HG03097 (cell line): ENCODE results near the gene RHBDF1.

Source experiments
- ATAC-seq: cut with Tn5 transposase; IDR thresholded peaks from one replicate; pipeline ENCODE4 v1.9.1; 2021; ENCODE audit not compliant: unreplicated experiment, low FRiP score

Gene RHBDF1

DNA sequence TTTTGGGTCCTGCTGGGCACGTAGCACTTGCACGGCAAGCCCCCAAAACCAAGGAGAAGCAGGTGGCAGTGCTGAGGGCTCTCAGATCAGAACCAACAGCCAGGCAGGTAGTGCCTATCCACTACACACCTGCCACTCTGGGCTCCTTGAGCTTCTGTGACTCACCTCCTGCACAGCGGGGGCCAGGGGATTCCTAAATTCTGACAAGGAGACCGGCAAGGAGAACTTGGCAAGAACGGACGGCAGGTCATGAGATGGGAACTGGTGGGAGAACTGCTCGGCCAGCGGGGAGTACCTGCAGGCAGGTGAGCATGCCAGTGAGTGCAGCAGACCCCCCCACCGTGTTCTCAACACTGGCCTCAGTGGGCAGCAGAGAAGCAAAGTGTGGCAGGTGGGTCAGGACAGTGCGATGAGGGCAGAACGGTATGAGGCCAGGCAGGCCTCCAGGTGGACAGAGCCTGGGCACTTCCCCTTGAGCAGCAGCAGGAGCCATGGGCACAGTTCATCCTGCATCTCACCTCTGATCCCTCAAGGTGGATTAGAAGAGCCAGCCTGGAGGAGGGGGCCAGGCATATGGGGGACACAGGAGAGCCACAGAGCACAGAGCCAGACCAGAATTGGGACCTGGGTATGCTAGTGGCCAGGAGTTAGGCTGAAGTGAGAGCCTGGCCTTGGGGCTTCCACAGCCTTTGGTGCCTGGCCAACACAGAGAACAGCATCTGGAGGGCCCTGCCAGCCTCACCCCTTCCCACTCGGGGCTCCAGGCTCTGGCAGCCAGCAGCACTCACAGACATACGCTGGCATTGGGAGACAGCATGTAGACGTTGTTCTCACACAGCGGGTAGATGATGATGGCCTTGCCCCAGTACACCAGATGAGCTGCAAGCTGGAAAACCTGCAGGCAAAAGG lies 20.3 kb upstream of the RHBDF1 start:
- ATAC-seq = no peak

DNA sequence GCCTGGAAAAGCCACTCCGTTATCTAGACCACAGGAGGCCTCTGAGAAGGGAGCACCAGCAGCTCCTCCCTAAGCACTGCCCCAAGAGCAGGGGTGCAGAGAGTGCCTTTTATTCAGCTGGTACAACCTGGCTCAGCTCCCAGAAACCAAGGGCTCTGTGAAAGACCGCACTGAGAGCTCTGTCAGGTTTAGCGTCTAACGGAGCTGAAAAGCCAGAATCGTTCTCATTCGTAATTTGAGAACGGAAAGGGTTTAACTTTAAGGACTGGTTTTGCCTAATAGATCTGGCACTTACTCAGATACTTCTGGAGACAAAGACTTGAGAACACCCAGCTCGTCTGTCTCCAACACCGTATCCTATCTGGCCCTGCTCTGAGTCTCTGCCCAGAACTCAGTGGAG lies 19.1 kb upstream of the RHBDF1 start:
- no peak for ATAC-seq

DNA sequence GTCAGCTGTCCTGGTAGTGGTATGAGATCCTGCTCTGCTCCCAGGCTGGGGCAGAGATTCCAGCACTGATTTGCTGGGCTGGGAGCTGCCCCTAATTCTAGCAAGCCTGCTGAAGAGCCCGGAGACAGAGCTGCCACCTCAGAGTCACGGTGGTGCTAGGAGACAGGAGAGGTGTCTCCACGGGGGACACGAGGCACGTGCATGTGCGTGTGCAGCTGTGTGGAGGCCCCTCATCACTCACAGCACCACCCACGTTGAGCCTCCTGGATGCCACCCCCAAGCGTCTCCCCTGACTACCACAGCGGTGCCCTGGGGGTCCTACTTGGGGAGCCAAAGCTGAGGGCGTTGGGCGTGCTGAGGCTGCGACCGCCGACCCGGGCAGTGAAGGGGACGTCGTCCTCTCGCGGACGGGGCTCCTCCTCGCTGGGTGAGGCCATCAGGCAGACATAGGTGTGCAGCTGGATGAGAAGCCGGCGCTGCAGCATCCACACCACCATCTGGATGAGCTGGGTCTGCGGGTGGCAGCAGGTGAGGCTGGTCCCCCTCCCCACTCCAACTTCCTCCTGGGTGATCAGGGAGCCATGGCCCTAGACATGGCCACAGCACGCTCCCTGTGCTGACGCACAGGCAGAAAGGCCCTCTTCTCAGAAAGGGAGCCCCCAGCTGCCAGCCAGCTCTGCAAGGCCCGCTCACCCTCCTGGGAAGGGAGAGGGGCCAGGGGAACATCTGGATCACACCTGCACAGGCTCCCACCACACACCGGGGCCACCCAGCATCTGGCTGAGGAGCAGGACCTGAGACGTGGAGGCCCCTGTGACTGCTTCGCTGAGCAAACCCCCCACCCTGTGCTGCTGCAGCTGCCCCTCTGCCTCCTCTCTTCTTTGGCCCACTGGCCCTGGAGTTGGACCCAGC lies 17.2 kb upstream of the RHBDF1 start:
- ATAC-seq = no peak

DNA sequence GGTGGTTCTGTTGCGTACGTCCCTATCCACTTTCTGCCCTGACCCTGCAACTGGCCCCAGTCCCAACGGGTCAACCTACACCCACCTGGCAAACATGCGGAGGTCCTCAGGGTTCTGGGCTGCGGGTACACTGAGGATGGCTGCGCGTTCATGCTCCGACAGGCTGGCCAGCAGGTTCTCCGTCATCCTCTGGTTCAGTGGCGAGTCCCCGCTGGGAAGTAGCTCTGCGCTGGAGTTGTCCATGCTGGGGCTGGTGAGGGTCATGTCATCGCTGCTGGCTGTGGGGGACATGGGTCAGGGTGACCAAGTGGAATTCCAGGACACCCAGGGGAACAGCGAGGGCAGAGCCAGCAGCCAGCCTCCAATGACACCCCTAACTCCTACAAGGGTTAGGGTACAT lies 16.2 kb upstream of the RHBDF1 start:
- no peak for ATAC-seq

GRCh38 chr16:86483-86952 lies 14.1 kb upstream of the RHBDF1 start:
- no peak for ATAC-seq

- ATAC-seq = no peak
These were observed 13.4 kb upstream of the RHBDF1 start for GRCh38 chr16:85865-86264.

DNA sequence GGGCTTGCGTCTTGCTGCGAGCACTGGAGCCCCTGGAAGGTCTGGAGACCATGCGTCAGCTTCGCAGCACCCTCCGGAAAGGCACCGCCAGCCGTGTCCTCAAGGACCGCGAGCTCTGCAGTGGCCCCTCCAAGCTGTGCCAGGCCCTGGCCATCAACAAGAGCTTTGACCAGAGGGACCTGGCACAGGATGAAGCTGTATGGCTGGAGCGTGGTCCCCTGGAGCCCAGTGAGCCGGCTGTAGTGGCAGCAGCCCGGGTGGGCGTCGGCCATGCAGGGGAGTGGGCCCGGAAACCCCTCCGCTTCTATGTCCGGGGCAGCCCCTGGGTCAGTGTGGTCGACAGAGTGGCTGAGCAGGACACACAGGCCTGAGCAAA lies 13.0 kb upstream of the RHBDF1 start:
- no peak for ATAC-seq

DNA sequence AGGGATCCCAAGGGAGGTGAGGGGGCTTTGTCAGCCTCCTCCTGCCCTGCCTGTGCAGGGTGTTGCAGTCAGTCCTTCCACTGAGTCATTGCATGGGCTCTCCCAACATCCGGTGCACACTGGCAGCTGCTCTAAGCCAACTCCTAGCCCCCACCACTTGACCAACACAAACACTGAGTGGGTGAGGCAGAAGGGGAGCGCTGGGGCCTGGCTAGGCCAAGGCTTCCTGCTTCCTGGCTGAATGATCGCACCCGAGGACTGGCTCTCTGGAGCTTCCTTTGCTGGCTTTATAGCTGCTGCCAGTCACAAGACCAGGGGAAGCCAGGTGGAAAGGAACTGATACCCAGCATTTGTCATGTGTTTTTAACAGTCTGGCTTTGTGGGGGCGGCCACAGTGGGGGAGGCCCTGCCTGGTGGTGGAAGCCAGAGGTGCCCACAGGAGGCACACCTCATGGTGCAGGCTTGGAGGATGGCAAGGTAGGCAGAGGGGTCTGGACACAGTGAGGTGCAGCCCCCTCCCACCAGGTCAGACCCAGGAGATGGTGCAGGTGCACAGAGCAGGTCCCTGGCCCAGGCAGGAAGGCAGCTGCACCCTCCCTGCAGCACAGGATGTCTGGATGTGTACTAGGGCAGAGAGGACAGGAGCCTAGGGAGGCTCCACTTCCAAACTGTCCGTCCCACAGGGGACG lies 12.4 kb upstream of the RHBDF1 start:
- peak; percentile 57 for ATAC-seq

DNA sequence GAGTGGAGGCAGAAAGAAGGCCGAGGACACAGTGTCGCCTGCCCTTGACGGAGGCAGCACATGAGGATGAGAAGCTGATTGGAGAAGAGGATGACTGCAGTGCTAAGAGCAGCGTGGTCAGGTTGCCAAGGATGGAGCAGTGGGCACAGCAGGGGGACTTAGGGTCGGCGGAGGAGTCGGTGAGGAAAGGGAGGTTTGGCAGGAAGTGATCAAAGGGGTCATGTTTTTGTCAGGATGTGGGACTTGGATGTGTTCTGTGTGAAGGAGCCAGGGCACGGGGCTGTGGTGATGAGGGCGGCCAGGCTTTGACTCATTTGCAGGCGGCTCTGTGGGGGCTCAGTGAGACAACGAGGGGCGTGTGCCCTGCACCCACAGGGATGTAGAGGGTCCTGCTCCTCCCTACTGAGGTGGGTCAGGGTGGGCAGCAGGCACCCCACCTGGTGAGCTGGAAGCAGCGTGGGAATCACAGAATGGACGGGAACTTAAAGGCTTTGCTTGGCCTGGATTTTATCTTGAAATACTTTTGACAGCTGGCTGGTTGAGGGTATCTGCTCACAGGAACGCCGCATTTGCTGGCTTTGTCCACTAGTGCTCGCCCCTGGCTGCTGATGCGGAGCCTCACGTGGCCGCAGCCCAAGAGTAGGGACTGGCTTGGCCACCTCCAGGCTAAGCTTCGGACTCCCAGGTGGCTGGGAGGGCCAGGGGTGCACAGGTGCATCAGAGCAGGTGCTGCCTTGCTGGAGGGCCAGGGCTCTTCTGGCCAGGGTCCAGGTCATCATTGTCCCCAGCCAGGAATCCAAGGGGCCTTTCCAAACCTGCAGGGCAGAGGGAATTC lies 11.6 kb upstream of the RHBDF1 start:
- no peak for ATAC-seq

DNA sequence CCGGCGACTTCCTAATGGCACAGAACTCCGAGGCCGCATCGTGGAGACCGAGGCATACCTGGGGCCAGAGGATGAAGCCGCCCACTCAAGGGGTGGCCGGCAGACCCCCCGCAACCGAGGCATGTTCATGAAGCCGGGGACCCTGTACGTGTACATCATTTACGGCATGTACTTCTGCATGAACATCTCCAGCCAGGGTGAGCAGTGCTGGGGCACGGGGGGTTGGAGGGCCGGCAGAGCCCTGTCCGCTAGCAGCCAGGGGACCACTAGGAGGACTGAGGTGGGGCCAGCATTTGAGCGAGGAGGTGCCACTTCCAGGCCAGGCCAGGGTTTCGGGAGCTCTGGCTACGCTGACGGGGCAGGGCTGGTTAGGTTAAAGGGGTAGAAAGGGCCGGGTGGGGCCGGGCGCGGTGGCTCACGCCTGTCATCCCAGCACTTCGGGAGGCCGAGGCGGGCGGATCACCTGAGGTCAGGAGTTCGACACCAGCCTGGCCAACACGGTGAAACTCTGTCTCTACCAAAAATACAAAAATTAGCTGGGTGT lies 10.7 kb upstream of the RHBDF1 start:
- ATAC-seq = no peak

DNA sequence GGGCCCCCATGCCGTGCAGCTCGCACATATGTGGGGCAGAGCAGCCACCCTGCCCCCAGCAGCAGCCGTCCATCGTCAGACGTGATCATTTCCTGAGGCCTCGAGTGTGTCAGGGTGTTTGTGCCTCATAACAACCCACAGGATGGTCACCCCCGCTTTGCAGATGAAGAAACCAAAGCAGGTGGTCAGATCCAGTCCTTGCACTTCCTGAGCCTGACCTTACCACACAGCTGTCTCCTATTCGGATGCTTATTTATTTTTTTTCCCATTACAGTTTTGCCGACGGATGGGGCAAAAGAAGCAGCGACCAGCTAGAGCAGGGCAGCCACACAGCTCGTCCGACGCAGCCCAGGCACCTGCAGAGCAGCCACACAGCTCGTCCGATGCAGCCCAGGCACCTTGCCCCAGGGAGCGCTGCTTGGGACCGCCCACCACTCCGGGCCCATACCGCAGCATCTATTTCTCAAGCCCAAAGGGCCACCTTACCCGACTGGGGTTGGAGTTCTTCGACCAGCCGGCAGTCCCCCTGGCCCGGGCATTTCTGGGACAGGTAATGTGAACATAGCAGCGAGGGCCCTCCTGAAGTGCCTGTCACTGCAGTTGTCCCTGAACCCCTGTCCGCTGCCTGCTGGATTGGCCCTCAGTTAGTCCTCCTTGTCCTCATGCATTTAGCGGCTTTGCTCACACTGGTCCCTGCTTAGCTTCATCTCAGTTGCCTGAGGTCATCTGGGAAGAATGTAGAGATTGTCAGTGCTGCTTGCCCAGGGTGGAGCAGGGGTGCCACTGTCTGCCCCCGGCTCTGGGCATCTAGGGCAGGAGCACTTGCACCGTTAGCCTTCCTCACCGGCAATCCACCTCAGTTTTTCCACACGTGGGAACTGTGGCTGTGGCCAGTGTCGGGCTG lies 7.0 kb upstream of the RHBDF1 start:
- no peak for ATAC-seq

DNA sequence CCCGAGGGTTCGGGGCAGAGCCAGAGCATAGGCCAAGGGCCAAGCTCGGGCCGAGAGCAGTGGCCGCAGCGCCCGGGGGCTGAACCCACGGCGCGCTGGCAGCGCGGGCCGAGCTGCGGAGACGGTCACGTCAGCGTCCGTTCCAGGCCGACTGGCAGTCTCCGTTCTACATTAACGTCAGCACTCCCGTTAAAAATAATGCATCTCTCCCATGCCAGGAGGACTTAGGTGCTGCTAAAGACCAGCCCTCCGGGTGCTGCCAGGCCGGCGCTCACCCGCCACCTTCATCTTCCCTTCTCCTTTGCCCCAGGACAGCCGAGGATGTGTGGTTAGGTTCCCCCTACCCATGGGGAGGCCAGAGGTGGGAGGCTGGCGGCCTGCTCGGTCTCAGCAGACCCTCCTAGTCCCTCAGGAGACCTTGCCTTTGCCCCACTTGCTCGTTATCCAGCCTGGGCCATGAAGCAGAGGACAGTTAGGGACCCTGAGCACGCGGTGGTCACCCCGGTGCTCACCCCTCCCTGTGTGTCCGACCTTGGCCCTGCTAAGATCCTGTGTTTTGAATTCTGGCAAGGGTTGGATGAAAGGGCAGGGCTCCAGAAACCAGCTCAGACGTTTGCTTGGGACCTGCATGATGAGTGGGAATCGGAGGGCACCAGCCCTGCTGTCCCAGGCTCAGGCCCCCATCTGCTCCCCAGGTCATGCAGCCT lies 6.2 kb upstream of the RHBDF1 start:
- ATAC-seq = peak; percentile 25

DNA sequence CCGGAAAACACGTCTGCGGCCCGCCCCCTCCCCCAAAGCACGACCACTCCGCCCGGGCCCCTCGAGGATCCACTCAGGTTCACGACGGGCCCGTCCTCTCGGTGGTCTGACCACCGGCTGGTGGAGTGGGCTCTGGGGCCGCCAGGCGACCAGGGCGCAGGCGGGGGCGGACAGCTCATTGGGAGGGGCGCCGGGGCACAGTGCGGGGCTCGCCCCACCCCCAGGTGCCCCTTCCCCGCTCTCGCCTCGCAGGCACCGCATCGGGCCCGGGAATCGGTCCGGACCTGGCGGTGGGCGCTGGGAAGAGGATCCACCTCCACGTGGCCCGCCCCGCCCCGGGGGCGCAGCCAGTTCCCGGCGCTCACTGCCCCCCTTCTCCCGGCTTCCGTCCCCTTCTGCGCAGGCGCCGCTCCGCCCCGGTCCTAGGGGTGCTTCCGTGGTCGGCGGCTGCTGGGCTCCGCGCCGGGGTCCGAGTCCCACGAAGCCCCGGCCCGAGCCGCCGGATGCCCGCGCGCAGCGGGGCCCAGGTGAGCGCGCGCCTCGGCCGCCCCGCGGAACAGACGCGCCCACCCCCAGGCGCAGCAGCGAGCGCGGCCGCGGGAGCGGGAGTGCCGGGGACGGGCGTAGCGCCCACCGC lies 5.5 kb upstream of the RHBDF1 start, which contains the start of gene MPG:
MPG (plus strand) TSS at position 419 of the 637 bp plus-strand sequence; CDS start at position 504, 85 bp downstream.
- ATAC-seq = peak; percentile 51

DNA sequence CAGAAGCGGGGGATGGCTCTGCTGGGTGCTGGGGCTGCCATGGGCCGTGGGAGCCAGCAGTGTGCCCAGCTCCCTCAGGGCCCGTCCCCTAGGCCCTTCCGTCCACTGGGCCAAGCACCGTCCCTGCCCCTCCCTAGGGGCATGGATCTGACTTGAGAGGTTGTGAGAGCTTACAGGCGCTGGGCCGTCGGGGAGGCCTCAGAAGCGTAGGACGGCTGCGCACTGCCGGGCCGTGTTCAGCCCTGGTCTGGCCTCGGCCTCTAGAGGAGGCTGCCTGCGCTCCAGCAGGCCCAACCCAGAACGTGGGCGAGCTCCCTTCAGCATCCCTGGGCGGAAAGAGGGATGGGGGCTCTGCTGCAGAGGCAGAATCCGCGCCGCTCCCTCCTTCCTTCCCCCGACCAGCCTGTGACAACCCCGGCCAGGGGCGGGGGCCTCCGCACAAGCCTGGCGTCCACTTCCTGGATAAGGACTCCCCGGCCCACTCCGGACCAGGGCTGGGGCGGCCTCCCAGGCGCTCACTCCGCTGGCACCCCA lies 4.9 kb upstream of the RHBDF1 start:
- ATAC-seq = peak; percentile 20

- ATAC-seq = no peak
These were observed 4.3 kb upstream of the RHBDF1 start for GRCh38 chr16:76535-77272.
